HUDEP-2 (cell line): ENCODE data around the gene DHX58.

Source experiments
- DNase-seq, 76 experiments: peaks; one replicate each; lab custom pipeline; 2025; ENCODE audit not compliant: unreplicated experiment in 76 of 76; lab: John Stamatoyannopoulos, UW

Gene DHX58

DNA sequence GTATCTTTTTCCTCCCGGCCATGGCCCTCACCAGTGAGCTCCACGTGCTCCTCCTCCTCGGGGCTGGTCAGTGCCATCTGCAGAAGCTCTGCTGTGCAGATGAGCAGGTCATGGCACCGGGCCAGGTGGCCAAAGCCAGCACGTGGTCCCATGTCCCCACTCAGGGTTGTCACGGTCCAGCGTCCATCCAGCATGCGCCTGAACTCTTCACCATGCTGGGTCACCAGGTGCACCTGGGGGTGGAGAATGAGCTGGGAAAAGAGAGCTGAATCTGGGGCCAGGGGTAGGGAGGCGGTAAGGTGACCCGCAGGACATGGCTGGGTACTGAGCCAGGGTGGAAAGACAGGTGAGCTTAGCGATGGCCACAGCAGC, 1.3 kb downstream of the DHX58 start:
- DNase-seq, result no peak

DNA sequence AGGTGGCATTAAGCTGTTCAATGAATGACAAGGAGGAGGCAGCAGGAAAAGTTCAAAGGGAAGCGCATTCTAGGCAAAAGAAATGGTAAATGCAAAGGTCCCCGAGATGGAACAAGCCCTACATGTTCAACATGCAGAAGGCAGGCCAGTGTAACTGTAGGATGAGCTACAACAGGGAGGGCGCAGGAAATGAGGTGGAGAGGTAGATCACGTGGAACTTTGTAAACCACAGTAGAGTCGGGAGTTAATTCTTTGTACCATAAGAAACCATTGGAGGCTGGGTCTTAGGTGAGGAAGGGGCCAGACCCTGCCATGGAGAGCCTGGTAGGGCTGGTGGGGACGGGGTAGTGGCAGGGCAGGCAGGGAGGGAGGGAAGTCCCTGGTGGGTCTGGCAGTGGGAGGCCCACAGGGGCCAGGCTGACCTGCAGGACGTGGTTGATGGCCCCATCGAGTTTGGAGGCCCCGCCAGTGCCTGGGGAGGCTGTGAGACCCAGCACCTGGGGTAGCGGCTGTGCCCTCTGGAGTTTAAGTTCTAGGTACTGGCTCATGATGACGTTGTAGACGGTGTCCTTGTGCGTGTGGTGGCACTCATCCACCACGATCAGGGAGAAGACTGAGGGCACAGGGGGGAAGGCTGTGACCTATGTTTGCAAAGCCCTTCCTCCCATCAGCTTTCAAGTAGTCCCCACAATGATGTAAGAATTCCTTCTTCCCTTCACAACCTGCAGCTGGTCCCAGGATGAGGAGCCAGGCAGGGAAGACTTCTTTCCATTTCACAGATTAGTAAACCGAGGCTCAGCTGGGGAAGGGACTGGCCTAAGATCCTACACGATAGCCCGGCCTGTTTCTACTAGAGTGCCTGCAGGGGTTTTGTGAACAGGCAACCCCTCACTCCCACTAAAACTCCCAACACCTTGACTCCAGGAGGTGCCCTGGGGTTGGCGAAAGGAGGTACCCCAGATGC, 1.9 kb downstream of the DHX58 start:
- no peak for DNase-seq

DNA sequence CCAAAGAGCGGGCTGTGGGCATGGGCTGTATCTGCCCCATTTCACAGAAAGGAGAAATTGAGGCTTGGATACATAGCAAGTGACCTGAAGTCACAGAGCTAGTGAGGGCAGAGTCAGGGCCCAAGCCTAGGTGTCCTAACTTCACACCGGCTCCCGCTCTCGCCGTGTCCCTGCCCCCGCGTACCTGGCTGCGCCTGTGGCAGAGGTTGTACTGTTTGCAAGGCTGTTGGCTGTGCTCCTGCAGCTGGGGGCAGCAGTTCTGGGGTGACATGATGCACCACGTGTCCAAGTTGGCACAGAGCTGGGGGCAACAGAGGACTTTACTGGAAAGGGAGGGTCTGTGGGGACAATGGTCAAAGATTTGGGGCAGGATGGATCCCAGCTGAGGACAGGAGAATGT, 3.4 kb downstream of the DHX58 start:
- no peak for DNase-seq

DNA sequence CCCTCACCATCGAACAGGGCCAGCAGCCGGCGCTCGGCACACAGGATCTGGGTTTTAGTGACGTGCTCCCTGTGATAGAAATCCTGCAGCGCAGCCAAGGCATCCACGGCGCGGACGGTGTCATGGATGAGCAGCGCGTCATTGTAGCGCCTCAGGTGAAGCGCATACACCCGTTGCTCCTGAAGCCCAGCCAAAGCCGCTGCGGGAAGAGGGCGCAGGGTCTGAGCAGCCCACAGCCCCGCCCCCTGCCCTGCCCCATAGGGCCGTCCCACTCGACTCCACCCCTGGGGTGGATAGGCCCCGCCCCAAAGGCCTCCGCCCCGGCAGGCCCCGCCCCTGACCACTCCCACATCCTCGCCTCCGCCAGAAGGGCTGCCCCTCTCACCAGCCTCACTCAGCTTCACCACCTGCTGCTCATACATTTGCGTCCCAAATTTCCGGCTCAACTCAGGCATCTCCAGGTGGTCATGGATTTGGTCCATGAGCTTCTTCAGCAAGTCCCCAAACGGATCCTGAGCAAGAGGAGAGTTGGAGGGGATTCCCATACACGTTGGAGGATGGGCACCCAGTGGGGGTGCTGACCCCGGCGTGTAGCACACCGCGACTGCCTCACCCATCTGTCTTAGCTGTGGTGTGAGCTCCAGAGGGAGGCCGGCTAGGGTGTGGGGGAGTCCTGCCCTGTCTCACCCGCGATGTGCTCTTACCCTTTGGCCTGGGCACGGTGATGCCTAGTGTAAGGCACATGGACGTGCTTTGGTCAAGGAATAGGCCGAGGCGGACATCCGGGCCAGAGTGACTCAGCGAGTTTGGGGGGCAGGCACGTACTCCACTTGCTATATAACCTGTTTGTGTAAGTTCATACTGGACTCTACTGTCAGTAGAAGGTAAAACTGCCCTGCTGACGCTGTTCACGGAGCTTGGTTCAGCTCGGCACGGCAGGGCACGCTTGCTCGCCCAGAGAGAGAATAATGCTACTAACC, 4.6 kb downstream of the DHX58 start:
- peak in 72 of 76 experiments; percentile 24 to 92 (median 77) for DNase-seq

DNA sequence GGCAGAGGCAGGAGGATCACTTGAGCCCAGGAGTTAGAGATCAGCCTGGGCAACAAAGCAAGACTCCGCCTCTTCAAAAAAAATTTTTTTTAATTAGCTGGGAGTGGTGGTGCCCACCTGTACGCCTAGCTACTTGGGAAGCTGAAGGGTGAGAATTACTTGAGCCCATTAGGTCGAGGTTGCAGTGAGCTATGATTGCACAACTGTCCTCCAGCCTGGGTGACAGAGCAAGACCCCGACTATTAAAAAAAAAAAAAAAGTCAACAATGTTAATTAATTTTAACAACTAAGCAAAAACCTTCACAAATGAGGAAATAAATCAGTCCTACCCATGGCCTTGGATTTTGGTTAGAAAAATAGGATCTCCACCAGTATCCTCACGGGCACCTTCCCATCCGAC, 5.4 kb downstream of the DHX58 start:
- DNase-seq, result no peak

DNA sequence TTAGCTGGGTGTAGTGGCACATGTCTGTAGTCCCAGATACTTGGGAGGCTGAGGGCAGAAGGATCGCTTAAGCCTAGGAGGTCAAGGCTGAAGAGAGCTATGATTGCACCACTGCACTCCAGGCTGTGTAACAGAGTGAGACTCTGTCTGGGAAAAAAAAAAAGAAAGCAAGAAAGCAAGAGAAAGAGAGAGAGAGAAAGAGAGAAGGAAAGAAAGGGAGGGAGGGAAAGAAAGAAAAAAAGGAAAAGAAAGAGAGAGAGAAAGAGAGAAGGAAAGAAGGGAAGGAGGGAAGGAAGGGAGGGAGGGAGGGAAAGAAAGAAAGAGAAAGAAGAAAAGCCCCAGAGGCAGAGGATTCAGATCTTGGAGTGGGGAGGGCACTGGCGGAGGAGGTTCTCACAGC, 6.5 kb downstream of the DHX58 start:
- no peak for DNase-seq

DNA sequence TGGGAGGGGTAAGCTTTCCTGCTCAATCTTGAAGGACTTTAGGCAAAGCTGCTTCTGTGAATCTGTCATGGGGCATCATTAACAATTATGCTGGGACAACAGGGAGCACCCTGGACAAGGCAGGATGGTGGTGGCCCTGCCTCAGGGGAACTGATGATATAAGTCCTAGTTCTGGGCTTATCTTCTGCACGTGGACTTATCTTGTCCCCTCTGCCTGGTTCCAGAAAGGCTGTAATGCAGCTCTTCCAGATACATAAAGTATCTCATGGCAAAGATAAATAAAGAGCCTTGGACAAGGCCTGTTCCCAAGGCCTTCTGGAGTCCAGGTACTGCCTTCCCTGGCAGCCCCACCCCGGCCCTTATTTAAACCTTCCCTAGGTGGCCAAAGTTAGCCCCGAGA, 8.2 kb downstream of the DHX58 start:
- no peak for DNase-seq

DNA sequence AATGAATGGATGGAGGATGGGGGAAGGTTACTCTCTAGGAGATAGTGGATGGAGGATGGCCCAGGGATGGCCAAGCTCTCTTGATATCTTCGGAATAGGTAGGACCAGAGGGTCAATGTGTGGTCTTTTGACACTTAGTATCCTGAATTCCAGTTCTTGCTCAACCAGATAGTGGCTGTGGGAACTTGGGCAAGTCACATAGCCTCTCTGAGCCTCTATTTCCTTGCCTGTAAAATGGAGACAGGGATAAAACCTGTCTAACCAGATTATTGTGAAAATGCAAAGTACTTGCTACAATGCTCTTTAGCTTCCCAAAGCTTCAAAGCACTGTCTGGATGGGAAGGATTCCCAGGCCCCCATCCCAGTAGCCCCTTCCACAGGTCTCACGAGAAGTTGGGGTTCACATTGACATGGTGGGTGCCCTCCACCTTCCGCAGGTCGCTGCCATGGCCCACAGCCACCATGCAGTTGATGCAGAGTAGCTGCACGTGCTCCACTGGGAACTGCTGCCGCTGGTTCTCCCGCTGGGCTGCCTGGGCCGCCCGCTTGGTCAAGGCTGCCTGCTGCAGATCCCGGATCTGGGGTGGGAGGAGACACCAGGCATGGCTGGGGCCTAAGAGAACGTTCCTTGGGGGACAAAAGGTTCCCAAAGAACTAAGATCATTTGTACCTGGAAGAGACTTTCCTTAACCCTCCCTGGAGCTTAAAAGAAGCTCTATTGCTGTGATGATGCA, 9.1 kb downstream of the DHX58 start:
- no peak for DNase-seq

DNA sequence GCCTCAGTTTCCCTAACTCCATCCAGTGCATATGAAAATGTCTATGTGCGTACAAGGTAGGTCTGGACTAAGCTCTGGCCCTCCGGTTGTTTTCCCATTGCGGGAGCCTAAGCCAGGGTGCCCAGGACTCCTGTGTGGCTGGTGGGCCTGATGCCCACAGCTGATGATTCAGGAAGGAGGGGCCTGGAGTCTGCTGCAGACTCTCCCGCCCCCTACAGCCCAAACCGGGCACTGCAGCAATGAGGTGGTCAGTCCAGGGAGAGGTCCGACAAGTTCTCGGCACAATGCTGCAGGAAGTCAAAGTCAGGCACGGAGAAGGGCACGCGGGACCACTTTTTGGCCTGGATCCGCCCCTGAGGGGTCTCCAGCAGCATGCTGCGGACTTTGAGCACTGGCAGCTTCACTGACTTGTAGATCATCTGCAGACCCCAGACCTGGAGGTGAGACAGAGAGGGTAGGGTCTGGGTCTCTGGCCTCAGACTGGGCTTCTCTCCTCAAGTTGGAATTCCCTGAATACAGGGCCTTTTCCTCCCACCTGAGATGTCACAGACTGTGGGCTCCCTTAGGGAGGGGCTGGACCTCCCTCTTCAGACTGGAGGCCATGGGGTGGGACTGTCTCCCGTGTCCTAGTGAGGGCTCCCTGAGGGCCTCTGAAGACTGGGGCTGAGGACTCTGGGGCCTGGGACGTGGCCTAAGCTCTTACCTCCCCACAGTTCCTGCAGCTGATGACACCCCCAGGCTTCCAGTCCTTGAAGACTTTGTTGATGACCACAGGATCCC, 10.8 kb downstream of the DHX58 start:
- DNase-seq, result peak in 67 of 76 experiments; percentile 7 to 85 (median 54)

DNA sequence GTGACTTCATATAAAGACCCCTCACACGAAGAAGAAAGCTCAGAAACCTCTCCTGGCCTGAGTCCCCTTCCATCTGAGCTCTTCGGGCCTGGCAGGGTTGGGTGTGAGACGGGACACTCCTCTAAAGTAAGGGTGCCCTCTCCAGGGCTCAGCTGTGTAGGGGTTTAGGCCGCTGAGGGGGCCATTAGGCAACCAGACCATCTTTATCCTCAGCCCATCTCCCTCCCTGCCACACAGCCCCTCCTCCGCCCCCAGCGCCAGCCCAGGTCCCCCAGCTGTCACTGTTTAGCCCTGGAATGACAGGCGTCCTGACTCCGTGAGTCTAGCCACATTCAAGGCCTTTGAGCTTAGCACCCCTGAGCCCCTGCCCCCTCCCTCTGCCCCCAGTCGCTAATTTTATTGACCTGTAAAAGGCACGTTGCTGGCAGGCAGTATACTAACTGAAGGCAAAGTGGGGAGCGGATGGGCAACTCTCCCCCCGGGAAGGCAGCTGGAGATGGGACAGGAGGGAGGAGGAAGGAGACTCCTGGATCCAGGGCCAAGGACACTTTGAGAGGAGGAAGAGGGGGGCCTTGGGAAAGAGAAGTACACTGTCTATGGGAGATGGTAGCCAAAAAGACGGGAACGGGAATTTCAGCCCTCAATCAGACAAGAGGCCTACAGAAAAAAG, 13.6 kb downstream of the DHX58 start:
- DNase-seq, result no peak

DNA sequence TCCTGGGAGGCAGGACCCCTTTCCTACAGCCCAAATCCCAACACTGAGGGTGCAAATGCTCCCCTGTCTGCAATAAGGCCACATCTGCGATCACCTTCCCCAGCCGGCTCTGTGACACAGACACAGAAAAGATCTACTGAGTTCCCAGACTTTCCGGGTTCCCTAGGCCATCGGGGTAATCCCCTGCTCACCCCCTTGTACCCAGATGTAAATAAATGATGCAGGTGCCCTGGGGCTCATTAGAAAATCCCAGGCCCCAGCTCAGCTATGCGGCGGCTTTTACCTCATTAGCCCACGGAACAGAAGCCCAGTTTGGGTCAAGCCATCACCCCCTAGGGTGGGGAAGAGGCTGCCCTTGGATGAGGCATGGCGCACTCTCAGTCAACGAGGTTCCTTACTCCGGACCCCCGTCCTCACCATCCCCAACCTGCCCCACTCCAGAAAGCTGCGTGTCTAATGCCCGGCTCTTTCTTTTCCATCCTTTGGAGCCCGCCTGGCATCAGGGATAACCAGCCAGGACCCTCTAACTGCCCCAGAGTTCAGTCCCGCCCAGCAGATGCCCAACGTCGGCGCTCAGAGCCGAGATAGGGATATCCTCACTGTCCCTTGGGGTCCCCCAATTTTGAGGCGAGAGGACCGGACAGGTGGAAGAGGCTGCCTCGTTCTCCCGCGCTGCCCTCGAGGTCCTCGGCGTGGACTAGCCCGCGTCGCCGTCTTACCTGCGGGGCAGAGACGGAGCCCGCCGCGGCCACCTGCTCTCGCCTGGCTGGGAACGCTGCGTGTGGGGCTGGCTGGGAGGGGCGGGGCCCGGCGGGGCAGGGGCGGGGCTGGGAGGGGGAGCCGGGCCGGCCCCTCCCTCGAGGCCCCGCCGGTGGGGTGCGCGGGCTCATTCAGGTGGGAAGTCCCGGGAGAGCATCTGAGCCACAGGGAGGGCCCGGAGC, 14.6 kb downstream of the DHX58 start, which contains the start of gene ZNF385C:
ZNF385C (minus strand) TSS at position 783 of the 941 bp plus-strand sequence. CDS start 35,417 bp downstream, outside the sequence.
- no peak for DNase-seq

DNA sequence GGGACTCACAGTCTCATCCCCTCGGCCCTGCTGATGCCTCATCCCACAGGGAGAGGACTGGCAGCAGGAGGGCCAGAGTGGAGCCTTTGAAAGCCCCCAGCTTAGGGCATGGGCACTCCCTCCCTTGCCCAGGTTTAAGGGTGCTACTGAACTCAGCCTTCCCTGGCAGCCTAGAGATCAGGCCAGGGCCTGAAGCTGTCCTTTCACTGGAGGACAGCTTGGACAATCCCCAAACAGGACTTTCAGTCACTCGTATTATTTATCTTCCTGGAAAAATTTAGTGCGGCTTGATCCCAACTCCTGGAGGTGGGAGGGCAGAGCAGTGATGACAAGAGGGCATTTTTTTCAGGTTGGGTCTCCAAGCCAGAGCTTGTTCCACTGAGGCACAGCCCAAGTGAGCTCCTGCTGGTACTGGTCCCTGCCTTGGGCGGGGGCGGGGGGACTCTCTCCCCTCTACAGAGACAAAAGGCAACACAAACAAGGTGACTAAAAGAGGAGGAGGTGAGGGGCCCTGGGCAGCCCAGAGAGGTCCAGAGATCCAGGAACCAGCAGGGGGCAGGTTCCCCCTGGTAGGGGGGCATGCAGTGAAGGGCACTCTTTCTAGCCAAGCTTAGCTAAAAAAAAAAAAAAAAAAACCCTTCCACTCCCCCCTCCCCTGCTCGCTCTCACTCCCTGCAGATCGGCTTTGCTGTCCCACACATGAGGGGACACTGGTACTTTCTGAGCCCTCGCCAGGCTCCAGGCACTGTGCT, 16.0 kb downstream of the DHX58 start:
- DNase-seq, result no peak

DNA sequence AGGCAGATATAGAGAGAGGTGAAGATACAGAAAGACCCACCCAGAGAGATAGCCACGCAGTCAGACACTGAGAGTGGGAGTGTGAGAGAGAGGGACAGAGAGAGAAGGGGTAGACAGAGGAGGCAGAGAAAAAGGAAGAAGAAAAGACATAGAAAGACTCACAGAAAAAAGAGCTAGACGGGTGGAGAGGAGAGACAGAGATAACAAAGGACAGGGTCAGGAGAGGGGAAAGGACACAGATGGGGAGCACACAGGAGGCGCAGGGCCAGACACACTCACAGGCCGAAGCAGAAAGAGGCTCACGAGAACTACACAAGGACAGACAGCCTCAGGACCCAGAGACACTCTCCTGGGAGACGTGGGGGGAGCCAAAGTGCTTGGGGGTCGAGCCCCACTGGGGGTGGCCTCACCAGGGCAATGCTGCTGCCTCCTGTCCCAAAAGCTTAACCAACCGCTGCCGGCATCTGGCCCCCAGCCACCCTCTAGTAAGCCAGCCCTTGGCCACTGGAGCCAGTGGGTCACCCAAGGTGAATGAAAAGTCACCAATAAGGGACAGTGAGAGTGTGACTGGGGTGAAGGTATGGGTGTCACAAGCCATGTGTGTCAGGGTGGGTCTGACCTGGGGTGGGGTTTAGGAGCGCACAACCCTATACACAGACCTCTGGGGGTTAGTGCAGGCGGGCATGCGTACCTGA, 18.0 kb downstream of the DHX58 start:
- no peak for DNase-seq

DNA sequence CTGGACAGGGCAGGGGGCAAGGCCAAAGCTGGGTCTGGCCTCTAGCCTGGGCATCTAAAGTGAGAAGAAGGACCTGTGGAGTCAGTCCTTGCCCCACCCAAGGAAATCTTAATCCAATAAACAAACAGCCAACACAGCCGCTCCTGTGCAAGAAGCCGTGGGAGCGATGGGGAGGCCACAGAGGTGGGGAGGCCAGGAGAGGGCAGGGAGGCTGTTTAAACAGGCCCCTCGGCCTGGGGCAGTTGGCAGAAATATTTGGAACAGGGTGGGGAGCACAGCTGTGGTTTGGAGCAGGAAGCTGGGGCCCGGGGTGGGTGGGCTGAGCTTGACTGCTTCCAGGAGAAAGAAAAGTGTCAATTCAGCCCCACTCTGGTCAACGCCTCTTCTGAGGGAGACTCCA, 19.6 kb downstream of the DHX58 start:
- DNase-seq, result no peak

DNA sequence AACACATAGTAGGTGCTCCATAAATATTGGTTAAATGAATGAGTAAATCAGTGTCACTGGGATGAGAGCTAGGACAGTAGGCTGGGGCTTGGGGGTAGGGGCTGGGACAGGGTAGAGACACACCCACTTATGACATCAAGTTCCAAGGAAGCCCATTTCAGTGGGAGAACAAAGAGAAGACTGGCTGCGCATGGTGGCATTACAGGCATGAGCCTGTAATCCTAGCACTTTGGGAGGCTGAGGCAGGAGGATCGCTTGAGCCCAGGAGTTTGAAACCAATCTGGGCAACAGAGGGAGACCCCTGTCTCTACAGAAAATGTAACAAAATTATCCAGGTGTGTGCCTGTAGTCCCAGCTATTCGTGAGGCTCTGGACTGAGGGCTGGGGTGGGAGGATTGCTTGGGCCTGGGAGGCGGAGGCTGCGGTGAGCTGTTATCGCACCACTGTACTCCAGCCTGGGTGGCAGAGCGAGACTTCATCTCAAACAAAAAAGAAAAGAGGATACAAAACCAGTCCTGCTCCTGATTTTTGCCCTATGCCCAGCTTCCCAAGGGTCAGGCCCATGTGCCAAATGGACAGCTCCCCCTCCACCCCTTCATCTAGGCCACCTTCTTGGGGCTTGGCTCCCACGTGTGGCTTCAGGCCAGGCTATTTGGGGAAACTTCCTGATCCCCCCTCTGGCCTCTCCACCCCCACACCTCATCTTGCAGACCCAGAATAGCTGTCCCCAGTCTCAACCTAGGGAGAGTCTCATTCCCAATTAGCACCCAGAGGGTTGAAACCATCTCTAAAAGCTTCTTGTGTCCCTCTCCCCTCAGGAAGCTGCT, 21.3 kb downstream of the DHX58 start:
- DNase-seq, result peak in 3 of 76 experiments; percentile 4 to 14 (median 5)

DNA sequence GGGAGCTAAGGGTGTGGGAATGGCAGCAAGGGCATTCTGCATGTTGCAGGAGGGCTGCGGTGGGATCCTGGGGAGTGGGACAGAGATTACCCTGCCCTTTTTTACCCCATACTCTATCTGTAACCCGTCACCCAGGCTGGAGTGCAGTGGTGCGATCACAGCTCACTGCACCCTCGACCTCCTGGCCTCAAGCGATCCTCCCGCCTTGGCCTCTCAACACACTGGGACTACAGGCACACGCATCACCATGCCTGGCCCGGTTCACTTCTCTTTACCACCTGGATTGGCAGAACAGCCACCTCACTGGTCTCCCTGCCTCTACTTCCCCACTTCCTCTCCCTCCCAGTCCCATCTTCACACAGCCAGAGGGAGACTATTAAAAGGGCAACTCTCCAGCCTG, 23.8 kb downstream of the DHX58 start:
- DNase-seq, result no peak
